Activated CD8-positive, alpha-beta T cell treated with anti-CD3 and anti-CD28 coated beads, Interleukin-2, amount 10 ng/mL, durations not matched to agents 7 days and 5 days (primary cell): Measurements from ENCODE around the gene TRPM3. TPM values are rescaled to one million over a fixed set of nuclear protein-coding genes. Genes with fewer than 3 reads are reported as not detected.
A peak's percentile ranks its signal among the peaks of the same experiment; 100 is the strongest.

Experiments used
- ATAC-seq: fragments of 150-1000 bp; cut with Tn5 transposase; one replicate; pipeline ENCODE4 v1.10.0; 2021; ENCODE audit warnings: moderate library complexity
- CTCF ChIA-PET: fragments of 350-600 bp; sonication (Branson Sonifier 250); formaldehyde crosslinking; loops from one replicate; lab custom pipeline; 2021; ENCODE audit warnings: antibody characterized with exemption; lab: Charles Lee
- POLR2A ChIA-PET: fragments of 350-600 bp; sonication (Branson Sonifier 250); formaldehyde crosslinking; loops from one replicate; lab custom pipeline; 2021; ENCODE audit warnings: antibody characterized with exemption; lab: Charles Lee
- DNase-seq: peaks from one replicate; pipeline ENCODE4 v3.0.0-alpha.2; 2020
- H3K27ac Mint-ChIP-seq: one replicate; pipeline ENCODE4 v1.8.0; 2021; ENCODE audit warnings: mild to moderate bottlenecking, mixed read lengths
- H3K27me3 Mint-ChIP-seq: one replicate; pipeline ENCODE4 v1.8.0; 2021; ENCODE audit warnings: low read depth, mixed read lengths
- H3K36me3 Mint-ChIP-seq: one replicate; pipeline ENCODE4 v1.8.0; 2021; ENCODE audit warnings: low read depth, mixed read lengths
- H3K4me1 Mint-ChIP-seq: one replicate; pipeline ENCODE4 v1.8.0; 2021; ENCODE audit warnings: low read depth, mixed read lengths
- H3K4me3 Mint-ChIP-seq: one replicate; pipeline ENCODE4 v1.8.0; 2021; ENCODE audit warnings: mild to moderate bottlenecking, mixed read lengths
- H3K9me3 Mint-ChIP-seq: one replicate; pipeline ENCODE4 v1.8.0; 2022; ENCODE audit warnings: mixed read lengths; ENCODE audit not compliant: insufficient read depth
- total RNA-seq, 2 experiments: library from RNA; stranded (reverse); gene quantifications; one replicate each; pipeline ENCODE4 v1.2.3, GENCODE V29; 2021

Gene TRPM3
- total RNA-seq, 2 experiments from 2014 or later: not detected

DNA sequence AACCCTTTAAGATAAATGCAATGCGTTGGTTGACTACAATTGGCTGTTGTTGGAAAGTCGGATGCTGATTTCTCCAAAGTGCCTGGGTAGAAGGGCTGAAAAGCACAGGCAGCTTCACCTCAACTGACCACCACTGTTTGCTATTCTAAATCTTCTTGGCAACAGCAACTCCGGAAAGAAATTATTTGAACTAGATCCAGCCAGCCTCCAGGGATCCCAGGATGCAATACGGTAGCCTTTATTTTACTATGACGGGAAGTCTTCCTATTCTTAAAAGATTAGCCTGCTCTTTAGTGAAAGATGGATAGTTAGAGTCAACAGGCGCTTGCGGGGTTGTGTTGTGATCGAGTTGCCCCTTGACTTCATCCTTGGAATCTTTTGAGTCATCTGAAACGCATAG is 628.4 kb downstream of the TRPM3 start:
- DNase-seq (no peak), ATAC-seq (no peak)
- CTCF ChIA-PET: interaction anchor here (2.0 kb wide), 1 partner anchor 109 kb away, joined by 6 read pairs; no protein-coding TSS in a partner anchor
- POLR2A ChIA-PET: no interaction called here
- Mint-ChIP-seq H3K4me1 (peaks cover 34% of the 10 kb centered on the region), H3K9me3 (no peaks in the 10 kb centered on the region), H3K27me3 (peaks cover 2% of the 10 kb centered on the region), H3K27ac (no peak overlapping the region), H3K4me3 (no peak overlapping the region), H3K36me3 (no peaks in the 10 kb centered on the region)

DNA sequence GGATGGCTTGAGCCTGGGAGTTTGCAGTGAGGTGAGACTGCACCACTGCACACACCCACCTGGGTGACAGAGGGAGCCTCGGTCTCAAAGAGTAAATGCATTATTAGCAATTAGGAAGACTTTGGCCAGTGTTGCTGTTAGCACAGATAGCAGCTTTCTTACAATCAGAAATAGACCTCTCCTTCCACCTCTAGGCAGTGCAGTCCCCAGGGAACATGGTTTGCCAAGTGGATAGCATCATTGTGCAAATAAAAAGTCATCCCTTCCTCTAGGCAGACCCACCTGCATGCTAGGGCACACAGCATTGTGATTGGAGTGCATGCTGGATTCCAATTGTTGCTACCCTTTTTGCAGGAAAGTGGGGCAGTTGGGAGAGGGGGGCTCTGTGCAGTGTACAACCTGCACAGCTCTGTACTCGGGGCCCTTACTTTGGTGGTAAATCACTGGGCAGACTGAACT is 629.1 kb downstream of the TRPM3 start:
- no peaks in the 10 kb centered on the region for H3K36me3 Mint-ChIP-seq
- H3K4me3 Mint-ChIP-seq: no peak overlapping the region
- DNase-seq (no peak), ATAC-seq (no peak)
- no peak overlapping the region for H3K27ac Mint-ChIP-seq
- H3K27me3 Mint-ChIP-seq: peaks cover 2% of the 10 kb centered on the region
- H3K9me3 Mint-ChIP-seq: no peaks in the 10 kb centered on the region
- H3K4me1 Mint-ChIP-seq: peaks cover 34% of the 10 kb centered on the region
- ChIA-PET POLR2A (no interaction called here), CTCF (interaction anchor here (2.0 kb wide), 1 partner anchor 110 kb away, joined by 6 read pairs; no protein-coding TSS in a partner anchor)

DNA sequence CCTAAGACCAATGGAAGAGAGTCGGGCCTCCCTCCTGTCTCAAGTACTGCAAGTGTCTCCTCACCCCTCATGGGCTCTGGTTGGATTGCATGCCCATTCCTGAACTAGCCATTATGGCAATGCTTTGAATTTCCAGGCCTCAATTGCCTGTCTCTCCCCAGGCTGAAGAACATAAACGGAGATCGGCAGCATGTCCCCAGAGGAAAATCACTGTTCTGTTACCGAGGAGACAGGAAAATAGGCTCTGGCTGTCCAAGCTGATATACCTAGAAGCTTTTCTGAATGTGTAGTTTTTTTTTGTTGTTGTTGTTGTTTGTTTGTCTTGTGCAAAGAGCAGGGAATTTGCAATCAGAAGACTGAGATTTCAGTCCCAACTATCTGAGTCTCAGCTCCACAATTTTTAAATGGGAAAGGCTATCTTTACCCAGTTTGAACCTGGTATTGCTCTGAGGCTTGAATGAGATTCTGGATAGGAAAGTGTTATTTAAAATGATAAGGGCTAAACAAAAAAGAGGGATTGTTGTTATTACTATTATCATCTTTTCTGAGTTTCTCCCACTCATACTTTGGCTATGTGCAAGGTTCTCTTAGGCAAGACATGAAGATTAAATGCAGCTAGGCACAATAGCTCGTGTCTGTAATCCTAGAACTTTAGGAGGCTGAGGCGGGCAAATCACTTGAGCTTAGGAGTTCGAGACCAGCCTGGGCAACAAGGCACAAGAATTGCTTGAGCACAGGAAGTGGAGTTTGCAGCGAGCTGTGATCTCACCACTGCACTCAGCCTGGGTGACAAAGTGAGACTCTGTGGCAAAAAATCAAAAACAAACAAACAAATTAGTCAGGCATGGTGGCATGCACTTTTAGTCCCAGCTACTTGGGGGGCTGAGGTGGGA is 629.7 kb downstream of the TRPM3 start:
- Mint-ChIP-seq H3K27me3 (peaks cover 2% of the 10 kb centered on the region), H3K36me3 (no peaks in the 10 kb centered on the region), H3K9me3 (no peaks in the 10 kb centered on the region), H3K4me3 (no peak overlapping the region), H3K27ac (no peak overlapping the region), H3K4me1 (peaks cover 34% of the 10 kb centered on the region)
- ATAC-seq: no peak
- DNase-seq: no peak
- ChIA-PET POLR2A (no interaction called here), CTCF (interaction anchor here (2.0 kb wide), 1 partner anchor 111 kb away, joined by 6 read pairs; no protein-coding TSS in a partner anchor)

GRCh38 chr9:70490478-70490877 is 630.9 kb downstream of the TRPM3 start:
- DNase-seq: no peak
- Mint-ChIP-seq H3K9me3 (no peaks in the 10 kb centered on the region), H3K36me3 (no peaks in the 10 kb centered on the region), H3K4me1 (peaks cover 33% of the 10 kb centered on the region), H3K27me3 (peaks cover 2% of the 10 kb centered on the region), H3K4me3 (no peak overlapping the region), H3K27ac (no peak overlapping the region)
- CTCF ChIA-PET: interaction anchor here (1.1 kb wide), 1 partner anchor 150 kb away, joined by 3 read pairs; no protein-coding TSS in a partner anchor
- POLR2A ChIA-PET: no interaction called here
- ATAC-seq: no peak

DNA sequence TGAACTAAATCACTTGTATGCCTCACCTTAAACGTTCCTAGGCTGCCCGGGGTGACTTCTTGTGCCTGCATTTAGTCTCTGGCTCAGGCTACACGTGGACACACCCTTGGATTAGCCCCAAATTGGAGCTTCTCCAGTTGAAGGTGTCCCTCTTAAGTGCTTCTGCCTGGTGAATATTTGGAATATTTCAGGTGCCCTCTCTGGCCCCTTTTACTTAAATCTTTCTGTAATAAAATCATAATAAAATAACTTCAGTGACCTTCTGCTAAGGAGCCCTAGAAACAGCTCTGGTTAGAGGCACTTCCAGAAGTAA is 632.7 kb downstream of the TRPM3 start:
- Mint-ChIP-seq H3K27ac (no peak overlapping the region), H3K4me1 (peaks cover 16% of the 10 kb centered on the region), H3K4me3 (no peak overlapping the region), H3K36me3 (no peaks in the 10 kb centered on the region), H3K27me3 (peaks cover 2% of the 10 kb centered on the region), H3K9me3 (no peaks in the 10 kb centered on the region)
- CTCF ChIA-PET: no interaction called here
- DNase-seq (no peak), ATAC-seq (no peak)
- POLR2A ChIA-PET: no interaction called here

GRCh38 chr9:70488098-70488792 is 633.2 kb downstream of the TRPM3 start:
- no peaks in the 10 kb centered on the region for H3K9me3 Mint-ChIP-seq
- peaks cover 15% of the 10 kb centered on the region for H3K4me1 Mint-ChIP-seq
- H3K27me3 Mint-ChIP-seq: peaks cover 2% of the 10 kb centered on the region
- DNase-seq: no peak
- ChIA-PET POLR2A (no interaction called here), CTCF (no interaction called here)
- no peak overlapping the region for H3K27ac Mint-ChIP-seq
- H3K4me3 Mint-ChIP-seq: no peak overlapping the region
- no peaks in the 10 kb centered on the region for H3K36me3 Mint-ChIP-seq
- no peak for ATAC-seq

DNA sequence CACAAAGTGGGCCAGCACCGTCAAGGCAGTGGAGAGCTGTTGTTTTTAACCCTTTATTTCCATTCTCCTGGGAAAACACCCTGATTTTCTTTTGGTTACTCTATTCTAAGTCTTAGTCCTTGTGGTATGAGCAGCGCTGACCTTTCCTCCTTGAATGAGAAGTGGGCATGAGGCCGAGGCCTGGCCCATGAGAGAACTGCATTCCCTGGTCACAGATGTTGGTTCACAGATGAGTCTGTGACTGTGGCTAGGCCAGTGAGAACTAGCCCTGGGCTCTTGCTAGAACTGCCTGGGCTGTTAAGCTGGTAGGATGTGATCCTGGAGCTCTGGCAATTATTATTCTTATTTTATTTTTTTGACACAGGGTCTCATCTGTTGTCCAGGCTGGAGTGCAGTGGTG is 635.3 kb downstream of the TRPM3 start:
- Mint-ChIP-seq H3K27ac (no peak overlapping the region), H3K9me3 (no peaks in the 10 kb centered on the region), H3K27me3 (peaks cover 2% of the 10 kb centered on the region), H3K4me1 (no peaks in the 10 kb centered on the region), H3K36me3 (no peaks in the 10 kb centered on the region), H3K4me3 (no peak overlapping the region)
- POLR2A ChIA-PET: no interaction called here
- DNase-seq (no peak), ATAC-seq (no peak)
- CTCF ChIA-PET: interaction anchor here (1.1 to 1.3 kb wide), 2 partner anchors 18 to 117 kb away, joined by 4 read pairs; no protein-coding TSS in a partner anchor

DNA sequence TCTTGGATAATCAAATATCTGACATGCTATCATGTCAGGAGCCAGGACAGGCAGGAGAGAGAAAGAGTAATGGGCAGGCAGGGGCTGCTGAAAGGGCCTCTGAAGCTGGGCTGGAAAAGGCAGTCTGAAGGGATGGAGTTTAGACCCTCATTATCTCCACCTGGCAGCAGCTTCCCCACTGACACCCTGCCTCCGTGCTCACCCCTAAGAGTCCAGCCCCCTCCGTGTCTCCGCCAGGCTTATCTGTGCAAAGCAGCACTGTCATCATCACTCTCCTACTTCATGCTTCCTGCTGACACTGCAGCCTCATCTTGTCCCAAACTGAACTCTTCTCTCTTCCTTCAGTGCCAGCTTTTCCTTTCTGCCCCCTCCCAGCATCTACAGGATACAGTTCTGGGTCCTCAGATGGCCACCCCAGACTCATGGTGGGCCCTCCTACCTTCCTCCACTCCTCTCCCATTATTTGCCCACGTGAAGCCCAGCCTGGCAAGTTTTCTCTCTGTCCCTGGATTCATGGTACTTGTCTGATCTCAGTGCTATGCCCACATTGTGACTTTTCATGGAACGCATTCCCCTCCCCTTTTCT is 636.1 kb downstream of the TRPM3 start:
- no peak for ATAC-seq
- H3K4me3 Mint-ChIP-seq: no peak overlapping the region

DNA sequence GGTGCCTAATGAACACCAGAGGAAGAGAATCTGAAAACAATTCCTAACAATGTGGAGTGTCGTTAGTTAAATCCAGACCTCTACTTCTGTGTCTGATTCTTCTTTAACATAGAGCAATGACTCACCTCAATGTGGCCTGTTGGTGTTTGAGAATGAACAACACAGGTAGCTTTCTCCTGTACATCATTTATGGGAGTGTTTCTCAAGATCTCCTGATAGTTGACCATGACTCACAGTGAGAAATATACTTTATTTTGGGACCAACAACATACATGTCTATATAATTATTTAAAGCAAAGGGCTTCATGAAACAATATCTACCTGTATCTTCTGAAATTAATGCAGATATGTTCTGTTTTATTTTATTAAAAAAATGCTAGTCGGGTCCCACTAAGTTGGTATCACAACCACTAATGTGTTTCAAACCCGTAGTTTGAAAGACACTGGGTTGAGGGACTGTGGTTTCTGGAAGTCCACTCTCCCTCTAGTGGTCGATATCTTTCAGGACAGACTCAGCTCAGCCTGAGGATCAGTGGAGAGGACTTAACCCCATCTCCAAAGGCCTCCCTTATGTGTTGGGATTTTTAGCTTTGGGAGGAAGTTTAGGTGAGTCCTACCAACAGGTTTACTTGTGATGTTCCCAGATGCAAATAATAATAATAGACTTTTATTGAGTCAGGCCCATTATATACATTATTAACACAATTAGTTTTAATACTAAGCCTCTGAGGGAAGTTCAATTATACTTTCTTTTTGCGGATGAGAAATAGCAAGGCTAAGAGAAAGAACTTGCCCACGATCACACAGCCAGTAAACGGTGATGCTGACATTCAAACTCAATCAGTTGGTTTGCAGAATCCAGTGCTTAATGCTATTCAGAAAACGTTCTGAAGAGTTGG is 636.9 kb downstream of the TRPM3 start:
- Mint-ChIP-seq H3K27ac (no peak overlapping the region), H3K27me3 (no peaks in the 10 kb centered on the region), H3K4me1 (no peaks in the 10 kb centered on the region), H3K4me3 (no peak overlapping the region), H3K36me3 (no peaks in the 10 kb centered on the region), H3K9me3 (no peaks in the 10 kb centered on the region)
- CTCF ChIA-PET: interaction anchor here (0.7 to 1.4 kb wide), 6 partner anchors 11 to 171 kb away, joined by 3 to 7 read pairs (median 3); no protein-coding TSS in a partner anchor
- POLR2A ChIA-PET: no interaction called here
- ATAC-seq: peak; percentile 72
- DNase-seq: no peak

More for the DNA sequence above, 636.1 kb downstream of the TRPM3 start:
- ChIA-PET POLR2A (no interaction called here), CTCF (interaction anchor here (0.7 to 1.4 kb wide), 5 partner anchors 10 to 117 kb away, joined by 3 to 7 read pairs (median 3); no protein-coding TSS in a partner anchor)
- Mint-ChIP-seq H3K27me3 (peaks cover 2% of the 10 kb centered on the region), H3K36me3 (no peaks in the 10 kb centered on the region), H3K4me1 (no peaks in the 10 kb centered on the region), H3K9me3 (no peaks in the 10 kb centered on the region), H3K27ac (no peak overlapping the region)
- DNase-seq: no peak

- Mint-ChIP-seq H3K4me1 (no peaks in the 10 kb centered on the region), H3K27me3 (no peaks in the 10 kb centered on the region), H3K4me3 (no peak overlapping the region), H3K9me3 (no peaks in the 10 kb centered on the region), H3K36me3 (no peaks in the 10 kb centered on the region), H3K27ac (no peak overlapping the region)
- DNase-seq (no peak), ATAC-seq (no peak)
- ChIA-PET CTCF (interaction anchor here (2.2 kb wide), 1 partner anchor 14 kb away, joined by 4 read pairs; no protein-coding TSS in a partner anchor), POLR2A (interaction anchor here (0.9 kb wide), 1 partner anchor 67 kb away, joined by 3 read pairs; no protein-coding TSS in a partner anchor)
Measured at GRCh38 chr9:70481471-70481870, 640.0 kb downstream of the TRPM3 start.
